ENCODE measurements around the gene SMG6. TPM values are rescaled to one million over a fixed set of nuclear protein-coding genes. Genes with fewer than 3 reads are reported as not detected.

Gene SMG6
- total RNA-seq, 1 donor from 2014 or later = 39.7 TPM

- H3K36me3 Mint-ChIP-seq (ENCODE audit: low read depth, unreplicated experiment) = peaks cover 1% of the 10 kb centered on the region
- peaks cover 2% of the 10 kb centered on the region for H3K4me1 Mint-ChIP-seq (ENCODE audit: low read depth, unreplicated experiment)
- Histone ChIP-seq H3K36me3 (ENCODE audit: insufficient read depth, low read length) (no peaks in the 10 kb centered on the region), H2AFZ (ENCODE audit: low read depth, low read length) (no peak overlapping the region), H3K79me2 (ENCODE audit: insufficient read depth, low read length) (peaks cover 11% of the 10 kb centered on the region), H3K9me3 (ENCODE audit: insufficient read depth, low read depth, low read length) (no peaks in the 10 kb centered on the region), H4K20me1 (ENCODE audit: insufficient read depth, low read length) (no peaks in the 10 kb centered on the region), H3K4me3 (ENCODE audit: insufficient read depth, low read depth, low read length) (no peak overlapping the region), H3K9ac (ENCODE audit: low read length) (no peak overlapping the region), H3K27me3 (ENCODE audit: insufficient read depth, low read length) (peaks cover 23% of the 10 kb centered on the region), H3K27ac (ENCODE audit: low read depth, low read length) (no peak overlapping the region), H3K4me1 (ENCODE audit: insufficient read depth, low read length) (peaks cover 20% of the 10 kb centered on the region), H3K4me2 (ENCODE audit: low read length) (no peak overlapping the region)
- H3K27me3 Mint-ChIP-seq (ENCODE audit: low read depth, unreplicated experiment) = peaks cover 31% of the 10 kb centered on the region
- TF ChIP-seq EZH2 (IDR thresholded peaks at IDR 0.05; ENCODE audit: insufficient read depth, low read length) = no peak
- no peak for FAIRE-seq
- H3K27ac Mint-ChIP-seq (ENCODE audit: unreplicated experiment) = no peak overlapping the region
- no peak overlapping the region for H3K4me3 Mint-ChIP-seq (ENCODE audit: unreplicated experiment)
- peaks cover 3% of the 10 kb centered on the region for H3K9me3 Mint-ChIP-seq (ENCODE audit: unreplicated experiment)
- DNase-seq (ENCODE audit: low read depth) = peak; percentile 49
Measured at GRCh38 chr17:2027528-2028233, 275.9 kb downstream of the SMG6 start.

GRCh38 chr17:2025622-2026309 lies 277.8 kb downstream of the SMG6 start:
- Histone ChIP-seq H3K27ac (ENCODE audit: low read depth, low read length) (no peak overlapping the region), H3K4me1 (ENCODE audit: insufficient read depth, low read length) (peaks cover 17% of the 10 kb centered on the region), H3K9me3 (ENCODE audit: insufficient read depth, low read depth, low read length) (no peaks in the 10 kb centered on the region), H3K4me3 (ENCODE audit: insufficient read depth, low read depth, low read length) (peak overlapping the region; percentile 7), H3K79me2 (ENCODE audit: insufficient read depth, low read length) (no peaks in the 10 kb centered on the region), H3K4me2 (ENCODE audit: low read length) (peak overlapping the region; percentile 81), H3K27me3 (ENCODE audit: insufficient read depth, low read length) (peaks cover 33% of the 10 kb centered on the region), H2AFZ (ENCODE audit: low read depth, low read length) (peak overlapping the region; percentile 75), H3K9ac (ENCODE audit: low read length) (no peak overlapping the region), H3K36me3 (ENCODE audit: insufficient read depth, low read length) (no peaks in the 10 kb centered on the region), H4K20me1 (ENCODE audit: insufficient read depth, low read length) (no peaks in the 10 kb centered on the region)
- H3K9me3 Mint-ChIP-seq (ENCODE audit: unreplicated experiment) = peaks cover 3% of the 10 kb centered on the region
- DNase-seq (ENCODE audit: low read depth) (no peak), FAIRE-seq (no peak)
- peak overlapping the region; percentile 68 for H3K4me3 Mint-ChIP-seq (ENCODE audit: unreplicated experiment)
- TF ChIP-seq, protein P1, sequence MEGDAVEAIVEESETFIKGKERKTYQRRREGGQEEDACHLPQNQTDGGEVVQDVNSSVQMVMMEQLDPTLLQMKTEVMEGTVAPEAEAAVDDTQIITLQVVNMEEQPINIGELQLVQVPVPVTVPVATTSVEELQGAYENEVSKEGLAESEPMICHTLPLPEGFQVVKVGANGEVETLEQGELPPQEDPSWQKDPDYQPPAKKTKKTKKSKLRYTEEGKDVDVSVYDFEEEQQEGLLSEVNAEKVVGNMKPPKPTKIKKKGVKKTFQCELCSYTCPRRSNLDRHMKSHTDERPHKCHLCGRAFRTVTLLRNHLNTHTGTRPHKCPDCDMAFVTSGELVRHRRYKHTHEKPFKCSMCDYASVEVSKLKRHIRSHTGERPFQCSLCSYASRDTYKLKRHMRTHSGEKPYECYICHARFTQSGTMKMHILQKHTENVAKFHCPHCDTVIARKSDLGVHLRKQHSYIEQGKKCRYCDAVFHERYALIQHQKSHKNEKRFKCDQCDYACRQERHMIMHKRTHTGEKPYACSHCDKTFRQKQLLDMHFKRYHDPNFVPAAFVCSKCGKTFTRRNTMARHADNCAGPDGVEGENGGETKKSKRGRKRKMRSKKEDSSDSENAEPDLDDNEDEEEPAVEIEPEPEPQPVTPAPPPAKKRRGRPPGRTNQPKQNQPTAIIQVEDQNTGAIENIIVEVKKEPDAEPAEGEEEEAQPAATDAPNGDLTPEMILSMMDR (IDR thresholded peaks at IDR 0.05; ENCODE audit: insufficient read depth, low read depth, low read length) = peak; percentile 43
- peak; percentile 69 for TF ChIP-seq EZH2 (IDR thresholded peaks at IDR 0.05; ENCODE audit: insufficient read depth, low read length)
- H3K36me3 Mint-ChIP-seq (ENCODE audit: low read depth, unreplicated experiment) = no peaks in the 10 kb centered on the region
- peak overlapping the region; percentile 22 for H3K27ac Mint-ChIP-seq (ENCODE audit: unreplicated experiment)
- no peaks in the 10 kb centered on the region for H3K4me1 Mint-ChIP-seq (ENCODE audit: low read depth, unreplicated experiment)
- peaks cover 43% of the 10 kb centered on the region for H3K27me3 Mint-ChIP-seq (ENCODE audit: low read depth, unreplicated experiment)

GRCh38 chr17:2025220-2025621 lies 278.4 kb downstream of the SMG6 start, which contains the start of gene RTN4RL1:
Gene RTN4RL1 (minus strand): TSS chr17:2025334. CDS start chr17:2024865, 469 bp downstream.
- no peak within 1 kb of the TSS for H3K27ac ChIP-seq (ENCODE audit: low read depth, low read length)
- no peaks in the 10 kb centered on the region for H3K79me2 ChIP-seq (ENCODE audit: insufficient read depth, low read length)
- Mint-ChIP-seq H3K4me3 (ENCODE audit: unreplicated experiment) (peak within 1 kb of the TSS; percentile 68), H3K4me1 (ENCODE audit: low read depth, unreplicated experiment) (no peaks in the 10 kb centered on the region), H3K27me3 (ENCODE audit: low read depth, unreplicated experiment) (peaks cover 47% of the 10 kb centered on the region), H3K27ac (ENCODE audit: unreplicated experiment) (peak within 1 kb of the TSS; percentile 22), H3K9me3 (ENCODE audit: unreplicated experiment) (peaks cover 3% of the 10 kb centered on the region), H3K36me3 (ENCODE audit: low read depth, unreplicated experiment) (no peaks in the 10 kb centered on the region)
- FAIRE-seq (no peak), DNase-seq (ENCODE audit: low read depth) (peak; percentile 31)
- H3K36me3 ChIP-seq (ENCODE audit: insufficient read depth, low read length) = no peaks in the 10 kb centered on the region
- H3K4me3 ChIP-seq (ENCODE audit: insufficient read depth, low read depth, low read length) = peak within 1 kb of the TSS; percentile 28
- H3K4me1 ChIP-seq (ENCODE audit: insufficient read depth, low read length) = peaks cover 16% of the 10 kb centered on the region
- H3K4me2 ChIP-seq (ENCODE audit: low read length) = peak within 1 kb of the TSS; percentile 81
- TF ChIP-seq, protein P1 (IDR thresholded peaks at IDR 0.05; ENCODE audit: insufficient read depth, low read depth, low read length) = no peak
- peak; percentile 27 for TF ChIP-seq EZH2 (IDR thresholded peaks at IDR 0.05; ENCODE audit: insufficient read depth, low read length)
- H3K9ac ChIP-seq (ENCODE audit: low read length) = no peak within 1 kb of the TSS
- H4K20me1 ChIP-seq (ENCODE audit: insufficient read depth, low read length) = no peaks in the 10 kb centered on the region
- H2AFZ ChIP-seq (ENCODE audit: low read depth, low read length) = peak within 1 kb of the TSS; percentile 75
- H3K27me3 ChIP-seq (ENCODE audit: insufficient read depth, low read length) = peaks cover 39% of the 10 kb centered on the region
- no peaks in the 10 kb centered on the region for H3K9me3 ChIP-seq (ENCODE audit: insufficient read depth, low read depth, low read length)

Measured in astrocyte (in vitro differentiated cells and primary cell).